ENCODE measurements around the gene CYRIA. TPM values are rescaled to one million over a fixed set of nuclear protein-coding genes. Genes with fewer than 3 reads are reported as not detected.

Gene CYRIA
- total and polyA plus RNA-seq, 10 of the 15 experiments (the other 5 are each of a cell fraction or from before 2014, with no cell fraction given): 3.0 to 13.1 (median 8.5) TPM

GRCh38 chr2:16684676-16685339 lies 19.2 kb upstream of the CYRIA start:
- 41% methylated on average over 7 of the region's 7 CpGs for WGBS (ENCODE audit: insufficient coverage, insufficient replicate concordance, low lambda C conversion rate, missing lambda C conversion rate)
- POLR2A ChIA-PET: no interaction called here
- no peak overlapping the region for H2AFZ ChIP-seq (ENCODE audit: control insufficient read depth, low read depth, low read length)
- H3K79me2 ChIP-seq (ENCODE audit: control insufficient read depth, insufficient read depth, low read length): no peaks in the 10 kb centered on the region
- CTCF ChIA-PET: interaction anchor here (1.4 kb wide), 1 partner anchor 34 kb away, joined by 3 read pairs; no protein-coding TSS in a partner anchor
- no TSS peak for BruUV-seq (replicated peaks)
- in situ Hi-C loops (cut with MboI) (no loop called here), intact Hi-C loops (cut with micrococcal nuclease; ENCODE audit: unreplicated experiment) (no loop called here)
- H3K9ac ChIP-seq (ENCODE audit: control insufficient read depth, insufficient read depth, low read length): no peak overlapping the region
- FAIRE-seq (no peak), DNase-seq (ENCODE audit: low read depth, low spot score) (no peak), ATAC-seq (no peak)
- H3K4me3 ChIP-seq: no peak overlapping the region
- no peaks in the 10 kb centered on the region for H4K20me1 ChIP-seq (ENCODE audit: control insufficient read depth, insufficient read depth)
- H3K27me3 ChIP-seq (replicated peaks in 1 of 2; ENCODE audit: control insufficient read depth in 2 of 2, insufficient read depth in 2 of 2, low read length in 1 of 2): no peaks in the 10 kb centered on the region; a peak in 1 of 4 replicates
- H3K9me3 ChIP-seq (replicated peaks; ENCODE audit: control insufficient read depth, insufficient read depth, low read length): no peaks in the 10 kb centered on the region
- no peaks in the 10 kb centered on the region for H3K4me1 ChIP-seq (ENCODE audit: control insufficient read depth, insufficient read depth, low read length)
- SMC1A ChIA-PET (ENCODE audit: uncharacterized antibody, unreplicated experiment): interaction anchor here (2.2 to 2.7 kb wide), 3 partner anchors 17 to 57 kb away, joined by 7 to 11 read pairs (median 11); no protein-coding TSS in a partner anchor
- no peak overlapping the region for H3K27ac ChIP-seq (ENCODE audit: control insufficient read depth, insufficient read depth)
- no peaks in the 10 kb centered on the region for H3K36me3 ChIP-seq (ENCODE audit: control insufficient read depth in 2 of 2, insufficient read depth in 2 of 2, low read length in 1 of 2)
- RAD21 ChIA-PET (ENCODE audit: unreplicated experiment): interaction anchor here (2.4 kb wide), 1 partner anchor 33 kb away, joined by 6 read pairs; no protein-coding TSS in a partner anchor
- no peak overlapping the region for H3K4me2 ChIP-seq (ENCODE audit: control insufficient read depth, insufficient read depth)
- no peak for TF ChIP-seq NR2C2 (IDR thresholded peaks at IDR 0.05; ENCODE audit: borderline replicate concordance, control insufficient read depth, insufficient read length, low read depth)
- TF ChIP-seq, protein P1, sequence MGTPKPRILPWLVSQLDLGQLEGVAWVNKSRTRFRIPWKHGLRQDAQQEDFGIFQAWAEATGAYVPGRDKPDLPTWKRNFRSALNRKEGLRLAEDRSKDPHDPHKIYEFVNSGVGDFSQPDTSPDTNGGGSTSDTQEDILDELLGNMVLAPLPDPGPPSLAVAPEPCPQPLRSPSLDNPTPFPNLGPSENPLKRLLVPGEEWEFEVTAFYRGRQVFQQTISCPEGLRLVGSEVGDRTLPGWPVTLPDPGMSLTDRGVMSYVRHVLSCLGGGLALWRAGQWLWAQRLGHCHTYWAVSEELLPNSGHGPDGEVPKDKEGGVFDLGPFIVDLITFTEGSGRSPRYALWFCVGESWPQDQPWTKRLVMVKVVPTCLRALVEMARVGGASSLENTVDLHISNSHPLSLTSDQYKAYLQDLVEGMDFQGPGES (IDR thresholded peaks at IDR 0.05): no peak
- no peak for TF ChIP-seq LARP7 (IDR thresholded peaks at IDR 0.05)
- no peak for TF ChIP-seq ZNF207 (IDR thresholded peaks at IDR 0.05; ENCODE audit: borderline replicate concordance)
- no peak for TF ChIP-seq CHD2 (IDR thresholded peaks at IDR 0.05; ENCODE audit: borderline replicate concordance, low read depth, low read length)
- no peak for TF ChIP-seq PBX3 (IDR thresholded peaks at IDR 0.05; ENCODE audit: insufficient replicate concordance, low read depth, low read length)
- TF ChIP-seq E4F1 (IDR thresholded peaks at IDR 0.05; ENCODE audit: borderline replicate concordance, partially characterized antibody): no peak
- TF ChIP-seq PRDM15 (CRISPR knock-in tag; IDR thresholded peaks at IDR 0.05): no peak
- TF ChIP-seq RAD21 (IDR thresholded peaks at IDR 0.05; ENCODE audit: insufficient read depth, low read depth, low read length): no peak
- TF ChIP-seq NRF1 (conservative IDR thresholded peaks at IDR 0.05; ENCODE audit: low read depth, low read length): no peak
- TF ChIP-seq JUNB (IDR thresholded peaks at IDR 0.05): no peak
- TF ChIP-seq SMAD1 (IDR thresholded peaks at IDR 0.05; ENCODE audit: low read depth, partially characterized antibody): no peak
- no peak for TF ChIP-seq RBBP5 (conservative IDR thresholded peaks at IDR 0.05)
- TF ChIP-seq RUNX3 (IDR thresholded peaks at IDR 0.05; ENCODE audit: low read length): no peak
